Adrenal gland (tissue), 12 donors: Measurements from ENCODE around the gene ACER3. TPM values are rescaled to one million over a fixed set of nuclear protein-coding genes. Genes with fewer than 3 reads are reported as not detected.

ENCODE experiments used
- DNase-seq, 7 donors: peaks; one replicate each; pipeline ENCODE4 v3.0.0-alpha.2; 2019 to 2020
- H3K27ac ChIP-seq, 5 donors: fragments of 200-600 bp; sonication (generic) in 4 of 5; 1 replicate in 3 of 5; 2 replicates in 2 of 5; pipeline versions ENCODE4 v1.5.1 to v1.8.0; 2016 to 2020; ENCODE audit warnings: mild to moderate bottlenecking in 1 of 5
- H3K27me3 ChIP-seq: fragments of 200-600 bp; 2 replicates; pipeline ENCODE4 v1.8.0; 2021
- H3K36me3 ChIP-seq, 2 donors: fragments of 200-600 bp; replicated peaks in 1 of 2; 1 replicate in 1 of 2; 2 replicates in 1 of 2; pipeline versions ENCODE4 v1.5.1 to v1.8.0; 2018 to 2022
- H3K4me1 ChIP-seq, 2 donors: fragments of 200-600 bp; replicated peaks in 1 of 2; 1 replicate in 1 of 2; 2 replicates in 1 of 2; pipeline versions ENCODE4 v1.5.1 to v1.8.0; 2018 to 2021
- H3K4me3 ChIP-seq, 4 donors: fragments of 200-600 bp; sonication (generic) in 3 of 4; one replicate each; pipeline ENCODE4 v1.5.1; 2016 to 2018
- H3K9me3 ChIP-seq, 3 donors: fragments of 200-600 bp; sonication (generic) in 1 of 3; replicated peaks in 1 of 3; 1 replicate in 2 of 3; 2 replicates in 1 of 3; pipeline versions ENCODE4 v1.5.1 to v1.8.0; 2016 to 2021
- POLR2A ChIP-seq, 2 donors: fragments of 450-650 bp; IDR thresholded peaks; one replicate each; pipeline ENCODE4 v1.6.1; 2017; ENCODE audit warnings: antibody characterized with exemption in 2 of 2, mild to moderate bottlenecking in 2 of 2, moderate library complexity in 1 of 2
- WGBS, 4 donors: extraction: QIAGEN DNeasy Blood & Tissue Kit in 2 of 4; methylation state at CpG; one replicate each; pipeline versions ENCODE4 v1.1.5 to v1.1.7; 2013 to 2017; 5-methylcytosine and 5-hydroxymethylcytosine counted together
- intact Hi-C, 2 donors: fragments of 100-400 bp; cut with DNase I; formaldehyde crosslinking; loops; one replicate each; pipeline versions ENCODE4 v1.14.1 to v1.15.0; 2022 to 2023
- polyA plus RNA-seq, 3 donors: library from polyadenylated mRNA; stranded (reverse); fragments of 200-250 nt in 2 of 3; fragments of 350-450 nt in 1 of 3; fragmentation: Illumina TruSeq in 1 of 3; extraction: RNeasy Lipid Tissue Mini Kit (QIAGEN cat#74804) in 1 of 3; gene quantifications; one replicate each; pipeline ENCODE4 v1.2.3, GENCODE V29; 2013 to 2014
- total RNA-seq, 9 donors: library from RNA; depleted of rRNA in 4 of 9; stranded (reverse); fragments of >200 nt in 4 of 9; fragments of 120-200 nt in 1 of 9; fragmentation: NEBNext Ultra II Directional in 1 of 9; extraction: Animal tissue kit (Norgen Biotek cat#: 25700) in 1 of 9; gene quantifications; one replicate each; pipeline versions ENCODE4 v1.1.0 to v1.2.4, GENCODE V29; 2013 to 2023
- TF ChIP-seq, protein P1 (sequence below), 6 experiments: fragments of 450-650 bp in 4 of 6; fragments of 200-600 bp in 2 of 6; sonication (generic) in 1 of 6; IDR thresholded peaks; 1 replicate in 5 of 6; 2 replicates in 1 of 6; pipeline versions ENCODE4 v1.5.1 to v1.8.0; 2016 to 2021; ENCODE audit warnings: antibody characterized with exemption in 6 of 6, mild to moderate bottlenecking in 2 of 6, moderate library complexity in 1 of 6
- donor health status: healthy with polysubstance abuse.
- donor health status: Bipolar disorder and iron deficiency.
- donor health status: DM: yes; HTN: yes; CAD: no.
- donor health status: DM: no; HTN: no; CAD: no.
- donor health status: DM: no; HTN: no; CAD: no.
- donor health status: DM: yes; HTN: yes; CAD: no.

Gene ACER3
- total and polyA plus RNA-seq, 12 donors: 4.1 to 22.0 (median 15.3) TPM

DNA sequence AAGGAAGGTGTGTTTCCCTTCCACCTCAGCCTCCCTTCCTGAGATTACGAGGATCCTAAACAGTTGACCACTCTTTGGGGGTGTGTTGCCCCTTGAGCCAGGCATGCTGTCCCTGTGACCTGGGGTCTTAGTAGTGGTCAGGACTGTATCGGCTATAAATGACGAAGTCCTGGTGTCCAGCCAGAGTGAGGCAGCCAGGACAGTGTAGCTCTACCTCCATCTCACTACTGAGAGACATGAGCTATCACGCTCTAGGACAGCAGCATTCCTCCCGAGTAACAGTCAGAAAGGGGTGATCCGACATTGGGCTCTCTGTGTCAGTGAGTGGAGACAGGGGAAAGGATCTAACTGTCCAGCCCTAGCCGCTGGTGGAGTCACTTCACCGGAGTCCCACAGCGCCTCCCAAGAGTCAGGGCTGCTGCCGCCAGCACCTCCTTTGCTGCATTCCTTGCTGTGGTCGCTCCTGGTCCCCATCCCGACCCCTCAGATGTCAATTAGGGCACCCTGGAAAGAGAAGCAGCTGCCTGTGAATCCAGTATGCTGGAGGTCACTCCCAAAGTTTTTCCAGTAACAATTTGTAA, 170.2 kb downstream of the ACER3 start:
- TF ChIP-seq, protein P1, sequence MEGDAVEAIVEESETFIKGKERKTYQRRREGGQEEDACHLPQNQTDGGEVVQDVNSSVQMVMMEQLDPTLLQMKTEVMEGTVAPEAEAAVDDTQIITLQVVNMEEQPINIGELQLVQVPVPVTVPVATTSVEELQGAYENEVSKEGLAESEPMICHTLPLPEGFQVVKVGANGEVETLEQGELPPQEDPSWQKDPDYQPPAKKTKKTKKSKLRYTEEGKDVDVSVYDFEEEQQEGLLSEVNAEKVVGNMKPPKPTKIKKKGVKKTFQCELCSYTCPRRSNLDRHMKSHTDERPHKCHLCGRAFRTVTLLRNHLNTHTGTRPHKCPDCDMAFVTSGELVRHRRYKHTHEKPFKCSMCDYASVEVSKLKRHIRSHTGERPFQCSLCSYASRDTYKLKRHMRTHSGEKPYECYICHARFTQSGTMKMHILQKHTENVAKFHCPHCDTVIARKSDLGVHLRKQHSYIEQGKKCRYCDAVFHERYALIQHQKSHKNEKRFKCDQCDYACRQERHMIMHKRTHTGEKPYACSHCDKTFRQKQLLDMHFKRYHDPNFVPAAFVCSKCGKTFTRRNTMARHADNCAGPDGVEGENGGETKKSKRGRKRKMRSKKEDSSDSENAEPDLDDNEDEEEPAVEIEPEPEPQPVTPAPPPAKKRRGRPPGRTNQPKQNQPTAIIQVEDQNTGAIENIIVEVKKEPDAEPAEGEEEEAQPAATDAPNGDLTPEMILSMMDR (IDR thresholded peaks at IDR 0.05): no peak
- no peak for TF ChIP-seq POLR2A (IDR thresholded peaks at IDR 0.05)
- Histone ChIP-seq H3K4me3 (no peak overlapping the region), H3K36me3 (no peaks in the 10 kb centered on the region), H3K4me1 (no peaks in the 10 kb centered on the region), H3K27ac (no peak overlapping the region), H3K27me3 (peaks cover 14% of the 10 kb centered on the region), H3K9me3 (no peaks in the 10 kb centered on the region)
- 72 to 81% (median 74%) methylated on average over 4 to 12 of the region's 12 CpGs for WGBS, 4 donors
- no peak for DNase-seq
- intact Hi-C loops: no loop called here

- H3K27ac ChIP-seq: no peak overlapping the region
- no peak for TF ChIP-seq POLR2A (IDR thresholded peaks at IDR 0.05)
- TF ChIP-seq, protein P1 (IDR thresholded peaks at IDR 0.05): no peak
- no peaks in the 10 kb centered on the region for H3K4me1 ChIP-seq
- no peak overlapping the region for H3K4me3 ChIP-seq
- no peaks in the 10 kb centered on the region for H3K9me3 ChIP-seq
- WGBS, 4 donors: 84 to 95% (median 89%) methylated on average over 3 of the region's 3 CpGs
- intact Hi-C loops: no loop called here
- H3K27me3 ChIP-seq: peaks cover 14% of the 10 kb centered on the region
- no peaks in the 10 kb centered on the region for H3K36me3 ChIP-seq
- DNase-seq: no peak
Observed at GRCh38 chr11:77031599-77031998, 170.9 kb downstream of the ACER3 start.

GRCh38 chr11:77035039-77035438, 174.3 kb downstream of the ACER3 start:
- Histone ChIP-seq H3K36me3 (no peaks in the 10 kb centered on the region), H3K4me1 (peaks cover 0 to 7% of the 10 kb centered on the region in 2 donors), H3K27me3 (peaks cover 23% of the 10 kb centered on the region), H3K9me3 (no peaks in the 10 kb centered on the region), H3K27ac (no peak overlapping the region), H3K4me3 (no peak overlapping the region)
- TF ChIP-seq POLR2A (IDR thresholded peaks at IDR 0.05): no peak
- TF ChIP-seq, protein P1 (IDR thresholded peaks at IDR 0.05): no peak
- no peak for DNase-seq
- intact Hi-C loops: loop anchor here in 1 of 2 donors (5.0 kb wide), 1 partner anchor 228 kb away; no protein-coding TSS in a partner anchor
- 75 to 84% (median 82%) methylated on average over 2 of the region's 2 CpGs for WGBS, 4 donors

DNA sequence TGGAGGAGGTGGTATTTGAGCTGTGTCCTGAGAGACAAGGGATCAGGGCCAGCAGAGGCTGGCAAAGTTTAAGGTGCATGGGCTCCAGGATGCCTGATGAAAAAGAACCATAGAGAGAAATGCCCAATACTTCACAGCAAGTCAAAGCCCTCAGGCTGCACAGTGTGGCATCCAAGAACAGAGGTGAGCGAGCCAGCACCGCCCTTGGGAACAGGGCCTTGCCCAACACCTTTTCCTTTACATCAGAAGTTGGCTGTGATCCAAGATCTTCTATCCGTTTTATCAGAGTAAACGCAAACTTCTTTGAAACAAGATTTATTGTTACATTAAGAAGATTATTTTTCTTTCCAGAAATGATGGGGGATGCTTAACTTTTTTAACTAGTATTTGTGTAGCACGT, 174.9 kb downstream of the ACER3 start:
- Histone ChIP-seq H3K27ac (no peak overlapping the region), H3K4me3 (no peak overlapping the region), H3K27me3 (peaks cover 28% of the 10 kb centered on the region), H3K4me1 (peaks cover 0 to 10% of the 10 kb centered on the region in 2 donors), H3K36me3 (no peaks in the 10 kb centered on the region), H3K9me3 (no peaks in the 10 kb centered on the region)
- TF ChIP-seq POLR2A (IDR thresholded peaks at IDR 0.05): no peak
- TF ChIP-seq, protein P1 (IDR thresholded peaks at IDR 0.05): no peak
- WGBS, 4 donors: 37 to 44% (median 40%) methylated on average over 5 of the region's 5 CpGs
- no peak for DNase-seq
- intact Hi-C loops: loop anchor here in 1 of 2 donors (5.0 kb wide), 1 partner anchor 228 kb away; no protein-coding TSS in a partner anchor
